PFSK-1 (cell line): Measurements from ENCODE around the gene SPNS3.

Experiments
- POLR2AphosphoS5 ChIP-seq: IDR thresholded peaks from 2 replicates; pipeline ENCODE4 v1.6.1; 2012; ENCODE audit warnings: low read depth, mild to moderate bottlenecking, control low read depth, low read length, moderate library complexity
- TF ChIP-seq, protein P1 (sequence below), 2 experiments: IDR thresholded peaks; 2 replicates each; pipeline versions ENCODE4 v1.6.1 to v1.8.0; 2011 to 2012; ENCODE audit warnings: low read depth in 2 of 2, low read length in 2 of 2, control low read depth in 1 of 2, inconsistent platforms in 1 of 2, mild to moderate bottlenecking in 1 of 2, moderate library complexity in 1 of 2; ENCODE audit not compliant: insufficient read depth in 1 of 2

DNA sequence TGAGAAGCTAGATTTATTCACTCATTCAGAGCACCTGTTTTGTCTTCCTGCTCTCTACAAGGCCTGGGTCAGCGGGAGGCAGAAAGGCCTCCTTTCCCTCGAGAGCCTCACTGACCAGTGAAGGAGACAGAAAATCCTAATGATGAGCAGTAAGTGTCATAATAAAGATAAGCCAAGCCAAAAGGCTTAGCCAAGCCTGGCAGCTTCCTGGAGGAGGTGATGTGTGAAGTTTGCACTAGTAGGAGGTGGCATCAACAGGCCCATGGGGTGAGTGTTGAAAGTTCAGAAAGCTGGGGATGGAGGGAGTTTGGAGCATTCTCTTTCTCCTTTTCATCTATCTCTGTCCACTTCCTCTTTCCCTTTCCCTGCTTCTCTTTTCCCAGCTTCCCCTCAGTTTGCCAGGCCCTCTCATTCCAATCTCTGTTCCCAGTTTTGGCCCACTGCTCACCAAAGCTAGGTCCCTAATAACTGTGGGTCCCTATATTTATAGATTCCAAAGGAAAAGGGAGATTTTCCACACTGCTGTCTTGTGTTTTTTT is 16.5 kb upstream of the SPNS3 start:
- no peak for TF ChIP-seq POLR2AphosphoS5
- TF ChIP-seq, protein P1, sequence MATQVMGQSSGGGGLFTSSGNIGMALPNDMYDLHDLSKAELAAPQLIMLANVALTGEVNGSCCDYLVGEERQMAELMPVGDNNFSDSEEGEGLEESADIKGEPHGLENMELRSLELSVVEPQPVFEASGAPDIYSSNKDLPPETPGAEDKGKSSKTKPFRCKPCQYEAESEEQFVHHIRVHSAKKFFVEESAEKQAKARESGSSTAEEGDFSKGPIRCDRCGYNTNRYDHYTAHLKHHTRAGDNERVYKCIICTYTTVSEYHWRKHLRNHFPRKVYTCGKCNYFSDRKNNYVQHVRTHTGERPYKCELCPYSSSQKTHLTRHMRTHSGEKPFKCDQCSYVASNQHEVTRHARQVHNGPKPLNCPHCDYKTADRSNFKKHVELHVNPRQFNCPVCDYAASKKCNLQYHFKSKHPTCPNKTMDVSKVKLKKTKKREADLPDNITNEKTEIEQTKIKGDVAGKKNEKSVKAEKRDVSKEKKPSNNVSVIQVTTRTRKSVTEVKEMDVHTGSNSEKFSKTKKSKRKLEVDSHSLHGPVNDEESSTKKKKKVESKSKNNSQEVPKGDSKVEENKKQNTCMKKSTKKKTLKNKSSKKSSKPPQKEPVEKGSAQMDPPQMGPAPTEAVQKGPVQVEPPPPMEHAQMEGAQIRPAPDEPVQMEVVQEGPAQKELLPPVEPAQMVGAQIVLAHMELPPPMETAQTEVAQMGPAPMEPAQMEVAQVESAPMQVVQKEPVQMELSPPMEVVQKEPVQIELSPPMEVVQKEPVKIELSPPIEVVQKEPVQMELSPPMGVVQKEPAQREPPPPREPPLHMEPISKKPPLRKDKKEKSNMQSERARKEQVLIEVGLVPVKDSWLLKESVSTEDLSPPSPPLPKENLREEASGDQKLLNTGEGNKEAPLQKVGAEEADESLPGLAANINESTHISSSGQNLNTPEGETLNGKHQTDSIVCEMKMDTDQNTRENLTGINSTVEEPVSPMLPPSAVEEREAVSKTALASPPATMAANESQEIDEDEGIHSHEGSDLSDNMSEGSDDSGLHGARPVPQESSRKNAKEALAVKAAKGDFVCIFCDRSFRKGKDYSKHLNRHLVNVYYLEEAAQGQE (IDR thresholded peaks at IDR 0.05; ENCODE audit: insufficient read depth in 1 of 2, low read depth in 2 of 2, low read length in 2 of 2) = no peak
